Suprapubic skin (tissue), 3 donors: ENCODE results near the gene ARHGEF7.

Experiments
- POLR2A ChIP-seq, 2 donors: fragments of 450-650 bp; IDR thresholded peaks; one replicate each; pipeline ENCODE4 v1.6.1; 2017; ENCODE audit warnings: antibody characterized with exemption in 2 of 2, mild to moderate bottlenecking in 2 of 2, moderate library complexity in 2 of 2
- TF ChIP-seq, protein P1 (sequence below), 2 donors: fragments of 200-600 bp in 1 of 2; fragments of 450-650 bp in 1 of 2; sonication (generic) in 1 of 2; IDR thresholded peaks; one replicate each; pipeline ENCODE4 v1.5.1; 2016 to 2019; ENCODE audit warnings: antibody characterized with exemption in 2 of 2, mild to moderate bottlenecking in 1 of 2, moderate library complexity in 1 of 2

DNA sequence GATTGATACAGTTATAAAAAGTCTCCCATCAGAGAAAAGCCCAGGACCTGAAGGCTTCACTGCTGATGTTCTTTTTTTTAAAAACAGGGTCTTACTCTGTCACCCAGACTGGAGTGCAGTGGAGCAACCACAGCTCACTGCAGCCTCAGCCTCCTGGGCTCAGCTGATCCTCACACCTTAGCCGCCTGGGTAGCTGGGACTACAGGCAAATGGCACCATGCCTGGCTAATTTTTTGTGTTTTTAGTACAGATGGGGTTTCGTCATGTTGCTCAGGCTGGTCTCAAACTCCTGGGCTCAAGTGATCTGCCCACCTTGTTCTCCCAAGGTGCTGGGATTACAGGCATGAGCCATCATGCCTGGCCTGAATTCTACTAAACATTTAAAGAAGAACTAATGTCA is 238.4 kb downstream of the ARHGEF7 start:
- TF ChIP-seq, protein P1, sequence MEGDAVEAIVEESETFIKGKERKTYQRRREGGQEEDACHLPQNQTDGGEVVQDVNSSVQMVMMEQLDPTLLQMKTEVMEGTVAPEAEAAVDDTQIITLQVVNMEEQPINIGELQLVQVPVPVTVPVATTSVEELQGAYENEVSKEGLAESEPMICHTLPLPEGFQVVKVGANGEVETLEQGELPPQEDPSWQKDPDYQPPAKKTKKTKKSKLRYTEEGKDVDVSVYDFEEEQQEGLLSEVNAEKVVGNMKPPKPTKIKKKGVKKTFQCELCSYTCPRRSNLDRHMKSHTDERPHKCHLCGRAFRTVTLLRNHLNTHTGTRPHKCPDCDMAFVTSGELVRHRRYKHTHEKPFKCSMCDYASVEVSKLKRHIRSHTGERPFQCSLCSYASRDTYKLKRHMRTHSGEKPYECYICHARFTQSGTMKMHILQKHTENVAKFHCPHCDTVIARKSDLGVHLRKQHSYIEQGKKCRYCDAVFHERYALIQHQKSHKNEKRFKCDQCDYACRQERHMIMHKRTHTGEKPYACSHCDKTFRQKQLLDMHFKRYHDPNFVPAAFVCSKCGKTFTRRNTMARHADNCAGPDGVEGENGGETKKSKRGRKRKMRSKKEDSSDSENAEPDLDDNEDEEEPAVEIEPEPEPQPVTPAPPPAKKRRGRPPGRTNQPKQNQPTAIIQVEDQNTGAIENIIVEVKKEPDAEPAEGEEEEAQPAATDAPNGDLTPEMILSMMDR (IDR thresholded peaks at IDR 0.05) = no peak
- TF ChIP-seq POLR2A (IDR thresholded peaks at IDR 0.05) = no peak
